ENCODE results near the gene CCM2.

The CCM2 gene

DNA sequence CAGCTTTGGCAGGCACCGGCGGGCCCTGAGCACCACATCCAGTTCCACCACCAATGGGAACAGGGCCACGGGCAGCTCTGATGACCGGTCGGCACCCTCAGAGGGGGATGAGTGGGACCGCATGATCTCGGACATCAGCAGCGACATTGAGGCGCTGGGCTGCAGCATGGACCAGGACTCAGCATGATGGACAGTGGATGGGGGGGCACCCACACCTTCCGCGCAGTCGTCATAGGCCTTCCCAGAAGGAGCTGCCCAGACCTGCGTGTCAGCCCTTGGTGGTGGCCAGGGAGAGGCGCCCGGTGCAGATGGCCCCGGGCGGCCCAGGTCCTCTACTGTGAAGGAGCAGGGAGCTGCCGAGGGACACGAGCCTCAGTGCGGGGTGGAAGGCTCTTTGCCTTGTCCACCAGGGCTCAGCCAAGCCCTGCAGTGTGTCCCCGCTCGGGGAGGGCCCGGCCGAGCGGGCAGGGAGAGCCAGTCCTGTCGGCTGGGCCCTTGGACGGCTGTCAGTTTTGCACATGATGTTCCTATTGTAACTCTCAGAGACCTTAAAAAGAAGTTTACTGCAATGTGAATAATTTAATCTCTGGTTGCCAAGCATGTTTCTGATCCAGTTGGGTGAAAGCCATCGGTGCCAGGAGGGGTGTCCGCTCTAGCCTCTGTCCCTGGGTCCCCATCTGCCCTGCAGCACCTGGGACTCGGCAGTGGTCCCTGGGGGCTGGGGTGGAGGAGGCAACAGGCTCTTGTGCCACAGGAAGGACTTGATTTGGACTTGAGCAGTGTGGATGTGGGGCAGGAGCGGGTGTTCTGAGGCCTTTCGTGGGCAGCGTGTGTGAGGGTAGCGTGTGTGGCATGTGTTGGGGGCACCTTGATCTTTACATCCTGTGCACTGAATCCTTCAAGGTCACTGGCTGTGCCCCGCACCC, 76.1 kb downstream of the CCM2 start:
- DNase-seq, result peak in 5 of 58 donors; percentile 7 to 40 (median 29)

DNA sequence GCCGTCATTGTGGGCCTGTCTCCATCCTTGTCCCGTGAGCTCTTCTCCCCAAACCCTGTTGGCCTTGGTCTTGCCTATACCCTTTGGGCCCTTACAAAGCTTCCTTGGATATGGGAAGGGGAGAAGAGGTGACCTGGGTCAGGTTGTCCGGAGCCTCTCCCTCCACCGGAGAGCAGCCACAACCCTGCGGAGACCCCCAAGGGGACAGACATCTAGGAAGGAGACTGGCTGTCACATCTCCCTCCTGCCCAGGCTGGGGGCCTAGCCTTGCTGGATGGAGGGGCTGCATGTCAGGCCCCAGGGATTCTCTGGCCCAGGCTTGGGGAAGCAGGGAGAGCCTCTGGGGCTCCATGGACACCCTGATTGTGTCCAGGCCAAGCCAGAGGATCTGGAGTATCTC, 76.9 kb downstream of the CCM2 start:
- DNase-seq, result no peak

DNA sequence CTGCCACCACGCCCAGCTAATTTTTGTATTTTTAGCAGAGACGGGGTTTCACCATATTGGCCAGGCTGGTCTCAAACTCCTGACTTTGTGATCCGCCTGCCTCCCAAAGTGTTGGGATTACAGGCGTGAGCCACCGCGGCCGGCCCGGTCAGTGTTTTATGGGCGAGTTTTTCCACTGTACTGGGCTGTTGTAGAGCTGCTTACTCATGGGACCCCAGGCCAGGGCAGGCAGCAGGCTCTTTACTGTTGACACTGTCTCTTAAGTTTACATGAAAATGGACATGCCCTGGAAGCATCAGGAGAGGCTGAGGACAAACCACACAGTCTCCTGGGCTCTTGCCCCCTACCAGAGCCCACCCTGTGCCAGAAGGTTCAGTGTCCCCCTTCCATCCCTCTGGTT, 77.6 kb downstream of the CCM2 start:
- no peak for DNase-seq

DNA sequence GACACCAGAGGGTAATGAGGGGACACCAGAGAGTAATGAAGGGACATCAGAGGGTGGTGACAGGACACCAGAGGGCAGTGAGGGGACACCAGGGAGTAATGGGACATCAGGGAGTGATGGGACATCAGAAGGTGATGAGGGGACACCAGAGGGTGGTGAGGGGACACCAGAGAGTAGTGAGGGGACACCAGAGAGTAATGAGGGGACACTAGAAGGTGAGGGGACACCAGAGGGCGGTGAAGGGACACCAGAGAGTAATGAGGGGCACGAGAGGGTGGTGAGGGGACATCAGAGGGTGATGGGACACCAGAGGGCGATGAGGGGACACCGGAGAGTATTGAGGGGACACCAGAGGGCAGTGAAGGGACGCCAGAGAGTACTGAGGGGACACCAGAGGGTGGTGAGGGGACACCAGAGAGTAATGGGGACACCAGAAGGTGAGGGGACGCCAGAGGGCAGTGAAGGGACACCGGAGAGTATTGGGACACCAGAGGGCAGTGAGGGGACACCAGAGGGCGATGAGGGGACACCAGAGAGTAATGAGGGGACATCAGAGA, 78.2 kb downstream of the CCM2 start:
- no peak for DNase-seq

DNA sequence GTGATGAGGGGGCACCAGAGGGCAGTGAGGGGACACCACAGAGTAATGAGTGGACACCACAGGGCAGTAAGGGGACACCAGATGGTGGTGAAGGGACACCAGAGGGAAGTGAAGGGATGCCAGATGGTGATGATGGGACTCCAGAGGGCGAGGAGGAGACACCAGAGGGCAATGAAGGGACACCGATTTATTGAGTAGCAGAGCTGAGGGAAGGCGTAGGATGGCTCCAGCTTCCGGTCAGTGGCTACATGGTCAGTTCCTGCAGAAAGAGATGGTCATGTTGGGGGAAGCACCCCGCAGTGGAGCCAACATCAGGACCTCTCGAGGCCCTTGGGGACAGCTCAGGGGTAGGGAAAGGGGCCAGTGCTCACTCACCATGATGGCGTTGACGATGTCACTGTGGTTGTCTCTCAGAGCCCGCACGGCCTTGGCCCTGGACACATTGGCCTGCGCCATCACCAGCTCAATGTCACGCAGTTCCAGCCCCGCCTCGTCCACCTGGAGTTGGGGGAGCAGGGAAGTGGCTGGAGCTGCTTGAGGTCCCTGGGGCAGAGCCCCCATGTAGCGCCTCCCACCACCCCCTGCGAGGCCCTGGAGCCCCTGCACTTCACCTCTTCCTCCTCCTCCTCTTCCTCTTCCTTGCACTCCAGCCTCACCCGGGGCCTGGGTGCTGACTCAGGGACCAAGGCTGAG, 80.4 kb downstream of the CCM2 start:
- DNase-seq, result no peak

DNA sequence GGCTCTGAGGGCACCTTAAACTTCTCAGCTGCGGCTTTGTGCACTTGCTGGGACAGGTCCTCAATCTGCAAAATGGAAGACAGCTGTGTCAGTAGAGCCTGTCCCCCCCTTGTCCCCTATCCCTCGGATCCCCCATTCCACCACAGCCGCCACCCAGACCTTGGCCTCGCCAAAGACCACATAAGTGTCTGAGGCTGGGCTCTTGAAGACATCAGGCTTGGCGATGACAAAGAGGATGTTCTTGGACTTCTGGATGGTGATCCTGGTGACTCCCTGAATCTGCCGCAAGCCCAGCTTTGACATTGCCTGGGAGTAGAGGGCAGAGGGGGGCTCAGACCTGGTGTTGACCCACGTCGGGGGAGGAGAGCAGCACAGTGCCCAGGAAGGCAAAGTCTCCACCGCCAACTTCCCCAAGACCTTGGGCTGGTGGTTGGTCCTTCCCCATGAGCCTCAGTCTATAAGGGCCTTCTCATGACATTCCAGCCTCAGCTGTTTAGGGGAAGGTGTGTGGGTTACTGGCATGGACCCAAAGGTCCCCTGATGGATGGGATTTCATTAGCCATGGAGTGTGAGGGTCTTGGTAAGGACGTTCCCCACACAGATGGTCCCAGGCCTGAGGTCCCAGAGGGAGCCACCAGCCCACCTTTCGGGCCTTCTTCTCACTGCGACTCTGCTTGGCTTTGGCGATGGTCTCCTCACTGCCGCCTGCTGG, 81.1 kb downstream of the CCM2 start:
- no peak for DNase-seq

DNA sequence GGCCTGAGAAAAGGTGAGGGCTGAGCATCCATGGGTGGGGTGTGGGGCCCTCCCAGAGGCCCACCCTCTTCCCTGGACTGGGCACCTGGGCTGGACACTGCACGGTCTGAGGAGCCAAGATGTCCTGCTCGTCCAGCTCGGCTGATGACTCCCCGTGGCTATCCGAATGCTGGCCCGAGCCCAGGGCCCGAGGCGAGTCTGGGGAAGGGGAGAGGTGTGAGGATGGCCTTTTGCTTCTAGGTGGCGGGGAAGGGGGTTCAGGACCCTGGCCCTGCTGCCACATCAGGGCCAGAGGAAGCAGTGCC, 81.6 kb downstream of the CCM2 start:
- no peak for DNase-seq

DNA sequence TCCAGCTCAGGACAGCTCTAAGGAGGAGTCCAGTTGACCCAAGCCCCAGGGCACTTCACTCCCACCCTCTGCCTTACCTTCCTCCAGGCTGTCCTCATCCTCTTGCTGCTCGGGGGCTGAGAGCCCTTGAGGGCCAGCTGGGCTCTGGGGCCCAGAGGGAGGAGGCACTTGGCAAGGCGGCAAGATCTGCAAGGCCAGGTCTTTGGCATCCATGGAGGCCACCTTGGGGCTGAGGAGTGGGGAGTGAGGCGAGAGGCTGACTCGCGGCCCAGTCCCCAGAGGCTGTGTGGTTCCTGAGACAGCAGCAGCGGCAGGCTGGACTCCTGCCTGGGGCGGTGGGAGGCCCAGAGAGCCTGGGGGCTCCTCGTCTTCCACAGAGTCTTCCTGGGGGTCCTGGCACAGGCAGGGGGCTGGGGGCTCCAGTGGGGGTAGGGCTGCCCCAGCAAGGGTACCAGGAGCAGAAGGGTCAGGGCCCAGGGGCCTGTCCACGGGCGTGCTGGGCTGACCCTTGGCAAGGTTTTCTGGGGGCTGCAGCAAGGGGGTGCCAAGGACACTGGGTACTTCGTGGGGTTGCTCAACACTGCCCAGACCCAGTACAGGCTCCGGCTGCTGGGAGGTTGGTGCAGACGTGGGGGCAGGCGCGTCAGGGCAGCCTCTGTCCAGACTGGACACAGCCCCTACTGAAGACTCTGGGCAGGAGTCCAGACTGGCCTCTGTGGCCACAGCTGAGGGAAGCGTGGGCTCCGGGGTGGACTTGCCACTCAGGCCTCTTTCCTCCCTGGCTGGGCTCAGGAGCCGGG, 82.2 kb downstream of the CCM2 start:
- peak in 40 of 58 donors; percentile 17 to 83 (median 60) for DNase-seq

DNA sequence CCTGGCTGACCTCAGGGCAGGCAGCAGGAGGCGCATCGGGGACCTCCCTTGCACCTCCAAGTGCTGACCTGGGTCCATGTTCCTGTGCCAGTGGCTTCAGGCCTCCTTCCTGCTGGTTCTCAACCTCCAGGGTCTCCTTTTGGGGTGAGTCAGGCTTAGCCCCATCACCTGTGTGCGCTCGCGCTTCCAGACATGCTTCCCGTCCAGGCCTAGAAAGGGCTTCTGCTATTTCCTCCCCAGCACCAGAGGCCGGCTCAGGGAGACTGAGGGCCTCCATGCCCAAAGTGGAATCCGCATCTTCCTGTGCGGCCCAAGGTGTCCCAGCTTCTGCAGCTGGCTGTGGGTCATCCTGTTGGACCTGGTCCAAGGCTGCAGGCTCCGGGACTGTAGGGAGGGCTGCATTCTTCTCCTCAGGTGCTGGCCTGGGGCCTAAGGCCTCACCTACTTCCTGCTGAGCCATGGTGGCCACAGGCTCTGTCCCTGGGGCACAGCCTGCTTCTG, 82.9 kb downstream of the CCM2 start:
- DNase-seq, result no peak

DNA sequence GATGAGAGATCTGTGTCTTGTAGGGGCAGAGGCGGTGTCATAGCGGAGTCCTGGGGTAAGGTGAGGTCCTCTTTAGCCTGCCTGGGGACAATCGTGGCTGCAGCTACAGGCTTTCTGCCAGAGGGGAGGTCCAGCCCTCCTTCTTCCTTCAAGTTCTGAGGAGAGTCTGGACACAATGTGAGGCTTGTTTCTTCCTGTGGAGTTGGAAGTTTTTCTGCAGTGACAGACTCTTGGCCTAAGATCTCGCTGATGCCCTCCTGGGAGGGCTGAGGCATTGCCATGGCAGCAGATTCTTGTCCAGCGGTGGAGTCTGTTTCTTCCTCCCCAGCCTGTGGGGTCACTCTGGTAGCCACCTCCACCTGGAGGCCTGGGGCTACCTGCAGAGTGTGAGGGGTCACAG, 84.3 kb downstream of the CCM2 start:
- DNase-seq, result peak in 1 of 58 donors; percentile 25

DNA sequence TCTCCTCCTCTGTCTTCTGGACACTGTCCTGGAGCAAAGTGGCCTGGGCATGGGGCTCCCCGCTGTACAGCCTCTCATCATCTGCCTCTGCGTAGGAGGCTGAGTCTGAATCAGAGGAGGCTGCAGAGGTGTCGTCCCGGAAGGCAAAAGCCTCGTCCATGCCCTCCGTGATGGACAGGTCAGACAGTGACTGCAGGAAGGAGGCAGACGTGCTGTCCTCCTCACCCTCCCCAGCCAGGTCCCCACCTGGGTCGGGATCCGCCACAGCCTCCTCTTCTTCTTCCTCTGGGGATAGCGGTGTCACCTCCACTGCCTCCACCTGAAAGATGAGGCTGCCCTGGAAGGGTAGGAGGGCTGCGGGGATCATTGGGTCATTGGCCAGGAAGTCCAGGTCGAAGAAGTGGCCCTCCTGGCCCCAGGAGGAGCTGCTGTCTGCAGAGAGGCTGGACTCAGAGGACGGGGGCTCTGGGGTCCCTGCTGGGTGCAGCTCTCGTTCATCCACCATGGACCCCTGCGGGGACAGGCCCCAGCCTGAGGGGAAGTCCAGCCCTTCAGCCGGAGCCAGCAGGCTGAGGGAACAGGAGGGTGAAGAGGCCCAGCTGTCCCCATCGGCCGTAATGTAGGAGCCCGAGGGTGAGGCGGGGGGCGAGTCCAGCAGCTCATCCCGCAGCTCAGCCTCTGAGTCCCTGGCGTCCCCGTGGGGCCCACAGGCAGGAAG, 85.1 kb downstream of the CCM2 start:
- DNase-seq, result no peak

DNA sequence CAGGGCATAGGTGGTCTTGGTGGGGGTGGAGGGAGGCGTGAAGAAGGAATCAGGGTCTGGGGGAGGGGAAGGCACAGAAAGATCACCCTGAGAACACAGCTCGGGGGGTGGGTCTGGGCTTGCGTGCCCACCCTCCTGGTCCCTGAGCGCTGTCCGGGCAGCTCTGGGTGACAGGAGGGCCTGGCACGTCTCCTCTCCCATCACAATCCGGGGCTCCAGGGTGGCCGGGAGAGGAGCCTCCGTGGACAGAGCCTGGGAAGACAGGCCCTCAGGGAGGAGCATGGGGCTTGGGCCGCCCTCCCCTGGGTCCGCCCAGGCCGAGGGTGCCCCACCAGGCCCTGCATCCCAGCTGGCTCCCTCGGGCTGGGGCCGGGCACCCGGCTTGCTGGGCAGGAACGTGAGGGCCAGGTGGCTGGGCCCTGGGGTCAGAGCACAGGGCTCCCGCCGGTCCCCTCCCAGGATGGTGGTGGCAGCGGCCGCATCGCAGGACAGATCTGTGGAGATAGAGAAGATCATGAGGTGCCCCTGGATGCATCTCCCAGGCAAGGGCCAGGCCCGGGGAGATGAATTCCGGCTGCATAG, 85.7 kb downstream of the CCM2 start:
- DNase-seq, result no peak

DNA sequence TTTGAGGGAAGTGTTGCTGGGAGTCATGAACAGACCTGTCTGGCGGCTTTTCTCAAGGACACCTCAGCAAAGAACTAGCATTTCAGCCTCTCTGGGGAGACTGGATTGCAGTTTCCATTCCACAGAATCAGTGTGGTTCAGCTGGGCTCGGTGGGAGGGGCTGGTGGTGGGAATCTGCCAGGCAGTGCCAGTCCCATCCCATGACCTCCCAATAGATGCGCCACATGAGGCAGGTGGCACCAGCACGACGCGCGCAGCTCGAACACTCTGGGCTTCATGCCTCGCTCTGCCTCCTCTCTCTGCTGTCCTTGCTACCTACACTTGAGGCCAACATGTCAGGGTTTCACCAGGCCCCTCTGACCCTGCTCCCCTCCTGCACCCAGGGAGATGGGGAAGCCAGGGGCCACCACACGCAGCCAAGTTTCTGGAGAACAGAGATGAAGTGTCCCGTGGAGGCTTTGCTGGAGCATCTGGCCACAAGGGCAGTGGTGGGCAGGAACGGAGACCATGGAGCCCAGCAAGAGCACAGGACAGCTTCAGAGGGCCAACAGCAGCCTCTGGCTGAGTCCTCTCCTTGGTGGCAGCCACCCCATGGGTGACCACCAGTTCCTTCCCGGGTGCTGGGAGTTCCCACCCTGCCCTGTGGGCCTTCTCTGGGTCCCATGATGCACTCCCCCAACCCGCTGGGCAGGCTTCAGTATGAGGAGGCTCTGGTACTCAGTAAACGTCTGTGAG, 86.5 kb downstream of the CCM2 start:
- DNase-seq, result peak in 46 of 58 donors; percentile 14 to 88 (median 64)

DNA sequence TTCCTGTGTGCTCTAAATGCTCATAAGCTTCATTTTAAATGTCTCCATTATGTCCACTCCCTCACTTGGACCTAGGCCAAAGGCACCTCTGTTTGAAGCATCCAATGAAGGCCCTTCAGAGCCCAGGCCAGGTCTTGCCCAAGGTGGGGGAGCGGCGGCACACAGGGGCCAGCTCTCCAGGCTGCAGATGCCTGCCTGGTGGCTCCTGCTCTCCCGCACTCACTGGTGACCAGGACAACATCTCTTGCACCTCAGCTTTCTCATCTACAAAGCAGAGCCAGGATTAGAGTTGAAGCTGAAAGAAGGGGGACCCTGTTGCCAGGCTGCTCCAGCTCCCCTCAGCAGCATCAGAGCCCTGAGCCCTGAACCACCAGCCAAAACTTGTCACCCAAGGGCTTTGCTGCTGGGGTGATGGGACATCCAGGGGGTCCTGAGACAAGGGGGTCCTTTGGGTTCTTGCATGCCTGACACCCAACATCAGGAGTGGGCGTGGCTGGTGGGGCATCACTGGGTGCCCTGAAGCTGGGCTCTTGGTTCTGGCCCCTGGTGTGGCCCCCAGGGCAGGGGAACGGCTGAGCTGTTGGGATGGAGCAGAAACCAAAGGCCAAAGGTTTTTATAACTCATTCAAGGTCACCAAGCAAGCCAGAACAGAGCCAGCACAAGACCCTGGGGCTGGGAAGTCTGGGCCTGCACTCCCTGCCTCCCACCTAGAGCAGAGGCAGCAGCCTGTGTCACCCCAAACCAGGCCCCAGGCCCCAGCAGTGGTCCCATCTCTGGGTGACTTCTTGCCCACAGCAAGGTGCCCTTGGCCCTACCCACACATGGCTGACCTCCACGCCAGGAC, 87.5 kb downstream of the CCM2 start:
- DNase-seq, result no peak

DNA sequence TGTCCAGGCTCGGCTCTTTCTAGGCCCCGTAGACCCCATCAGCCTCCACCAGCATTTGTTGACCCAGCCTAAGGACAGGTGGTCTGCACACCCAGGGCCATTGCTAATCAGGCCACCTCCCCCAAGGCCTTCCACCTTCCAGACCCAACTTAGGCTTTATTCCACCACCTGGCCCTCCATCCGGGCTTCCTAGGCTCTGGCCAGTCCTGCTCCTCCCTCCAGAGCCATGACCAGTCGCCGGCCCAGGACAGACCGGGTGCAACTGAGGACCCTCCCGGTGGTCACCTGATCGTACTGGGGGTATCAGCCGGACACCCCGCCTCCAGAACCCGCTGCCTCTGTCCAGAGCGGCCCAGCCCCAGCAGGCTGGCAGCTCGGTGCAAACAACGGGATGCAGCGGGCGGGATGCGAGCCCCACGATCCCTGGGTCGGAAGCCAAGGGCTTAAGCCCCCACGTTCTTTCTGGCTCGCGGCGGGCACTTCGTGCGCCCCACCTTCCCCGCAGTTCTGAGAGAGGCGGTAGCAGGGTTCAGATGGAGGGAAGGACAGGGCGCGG, 88.2 kb downstream of the CCM2 start:
- peak in 1 of 58 donors; percentile 50 for DNase-seq

DNA sequence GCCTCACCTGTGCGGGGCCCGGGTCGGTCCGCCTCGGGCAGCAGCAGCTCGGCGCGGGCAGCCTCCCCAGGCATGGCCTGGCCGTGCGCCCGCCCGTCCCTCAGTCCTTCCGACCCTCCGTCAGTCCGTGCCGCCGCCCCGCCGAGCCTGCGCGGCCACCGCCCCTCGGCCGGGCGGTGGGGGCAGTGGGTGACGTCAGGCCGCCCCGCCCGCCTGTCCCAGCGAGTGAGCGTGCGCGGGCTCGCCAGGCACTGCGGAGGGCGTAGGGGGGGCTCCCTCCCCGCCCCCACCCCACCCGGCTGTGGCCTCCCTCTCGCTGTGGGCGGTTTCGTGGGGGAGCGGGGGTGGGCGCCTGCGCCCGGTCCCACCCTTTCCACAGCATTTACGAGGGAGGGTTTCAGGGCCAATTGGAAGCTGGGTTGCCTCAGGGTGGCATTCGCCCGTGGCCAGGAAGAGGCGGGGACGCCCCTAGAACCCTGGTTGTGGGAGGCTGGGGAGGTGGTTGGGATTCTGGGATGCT, 88.9 kb downstream of the CCM2 start, which contains the start of gene NACAD:
TSS of gene NACAD (minus strand) at position 149 of the 520 bp plus-strand sequence. CDS start at position 74, 75 bp downstream.
- DNase-seq, result peak in 49 of 58 donors; percentile 74 to 100 (median 94)

DNA sequence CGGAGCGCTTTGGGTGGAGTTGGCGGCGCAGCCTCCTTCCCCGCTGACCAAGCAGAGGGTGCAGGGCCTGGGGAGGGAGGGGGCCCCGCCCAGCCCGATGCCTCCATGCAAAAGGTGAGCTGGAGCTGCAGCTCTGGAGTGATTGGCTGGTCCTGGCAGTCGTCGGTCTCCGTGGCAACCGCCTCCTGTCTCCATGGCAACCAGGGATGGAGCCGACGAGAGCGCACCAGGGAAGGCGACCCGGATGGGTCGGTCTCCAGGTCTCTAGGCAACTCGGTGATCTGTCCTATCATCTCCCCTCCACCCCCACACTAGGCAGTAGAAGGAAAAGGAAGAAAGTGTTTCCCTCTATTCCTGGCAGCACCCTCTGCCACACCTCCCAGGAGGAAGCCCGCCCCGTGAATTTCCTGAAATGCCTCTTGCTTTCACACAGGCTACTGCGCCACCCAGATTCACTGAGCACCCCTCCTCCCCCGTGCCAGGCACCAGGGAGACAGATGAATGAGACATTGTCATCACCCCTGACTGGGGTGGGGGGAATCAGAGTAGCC, 89.4 kb downstream of the CCM2 start:
- DNase-seq, result peak; percentile 73 to 100 (median 96)

Data from anterior cingulate cortex (tissue), 58 donors.